ENCODE results near the gene SPAG5. TPM values are rescaled to one million over a fixed set of nuclear protein-coding genes. Genes with fewer than 3 reads are reported as not detected.

Gene SPAG5
- total and polyA plus RNA-seq, 9 of the 15 experiments (the other 6 are each of a cell fraction or from before 2014, with no cell fraction given), result 94.4 to 286 (median 151) TPM

- TF ChIP-seq PBX2 (CRISPR knock-in tag; IDR thresholded peaks at IDR 0.05; ENCODE audit: low read depth) (no peak), PBX2 (tag; conservative IDR thresholded peaks at IDR 0.05; ENCODE audit: low read depth) (no peak), TBP (optimal IDR thresholded peaks at IDR 0.05; ENCODE audit: low read depth, low read length) (no peak), SLC30A9 (CRISPR knock-in tag; IDR thresholded peaks at IDR 0.05) (no peak), KLF10 (CRISPR knock-in tag; IDR thresholded peaks at IDR 0.05) (no peak), ARID2 (IDR thresholded peaks at IDR 0.05) (no peak), SIRT6 (IDR thresholded peaks at IDR 0.05; ENCODE audit: low read depth, low read length) (no peak), GABPB1 (CRISPR knock-in tag; IDR thresholded peaks at IDR 0.05) (no peak), POLR2A (conservative IDR thresholded peaks at IDR 0.05) (peak; percentile 66)
Measured at GRCh38 chr17:28552176-28552999, 46.4 kb downstream of the SPAG5 start, which contains the start of gene UNC119 (continued).

Measured in K562 (cell line).